Head of caudate nucleus (tissue), 42 donors: ENCODE data around the gene FHOD3.
A peak's percentile ranks its signal among the peaks of the same experiment; 100 is the strongest.
"Not testable (repeated sequence)": the region's sequence is repeated elsewhere in the genome, so short reads cannot be mapped to it uniquely, and the experiment has no call there.

Experiments used
- DNase-seq, 42 donors: peaks; one replicate each; pipeline versions ENCODE4 v3.0.0 to v3.0.0-alpha.2; 2020 to 2021; ENCODE audit warnings: mixed read lengths in 7 of 42
- intact Hi-C: fragments of 100-400 bp; cut with DNase I; formaldehyde crosslinking; loops from one replicate; pipeline ENCODE4 v1.15.0; 2022

The FHOD3 gene

DNA sequence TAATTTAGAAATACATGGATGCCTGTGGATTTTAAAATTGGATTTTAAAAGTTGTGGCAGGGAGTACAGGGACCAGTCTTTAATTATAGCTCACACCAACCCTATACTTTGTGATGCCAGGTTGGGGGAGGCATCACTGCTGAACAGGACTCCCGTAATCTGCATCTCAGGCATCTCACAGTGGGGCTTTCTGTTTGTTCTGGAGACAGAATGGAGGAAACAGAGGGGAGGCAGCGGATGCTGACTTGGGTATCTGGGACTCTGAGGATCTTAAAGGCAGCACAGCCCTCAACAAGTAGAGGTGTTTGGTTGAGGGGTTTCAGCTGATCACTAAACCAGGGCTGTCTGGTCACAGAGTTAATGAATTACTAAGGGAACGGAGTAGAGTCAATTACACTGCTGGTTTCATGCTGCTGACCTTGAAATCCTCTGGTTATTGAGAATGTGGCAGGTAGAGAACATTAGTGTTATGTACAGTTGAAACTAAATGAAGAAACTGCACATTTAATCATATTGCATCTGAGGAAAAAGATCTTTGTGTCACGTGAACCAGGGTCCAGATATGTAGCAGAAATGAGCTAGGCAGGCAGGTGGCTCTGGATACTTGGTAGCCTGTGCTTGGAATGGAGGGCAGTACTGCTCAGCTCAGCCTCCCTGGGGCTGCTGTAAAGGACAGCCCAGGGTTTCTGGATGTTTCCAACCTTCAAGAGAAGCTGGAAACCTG, 40.3 kb downstream of the FHOD3 start:
- intact Hi-C loops = no loop called here
- peak in 1 of 42 donors; percentile 13 for DNase-seq

DNA sequence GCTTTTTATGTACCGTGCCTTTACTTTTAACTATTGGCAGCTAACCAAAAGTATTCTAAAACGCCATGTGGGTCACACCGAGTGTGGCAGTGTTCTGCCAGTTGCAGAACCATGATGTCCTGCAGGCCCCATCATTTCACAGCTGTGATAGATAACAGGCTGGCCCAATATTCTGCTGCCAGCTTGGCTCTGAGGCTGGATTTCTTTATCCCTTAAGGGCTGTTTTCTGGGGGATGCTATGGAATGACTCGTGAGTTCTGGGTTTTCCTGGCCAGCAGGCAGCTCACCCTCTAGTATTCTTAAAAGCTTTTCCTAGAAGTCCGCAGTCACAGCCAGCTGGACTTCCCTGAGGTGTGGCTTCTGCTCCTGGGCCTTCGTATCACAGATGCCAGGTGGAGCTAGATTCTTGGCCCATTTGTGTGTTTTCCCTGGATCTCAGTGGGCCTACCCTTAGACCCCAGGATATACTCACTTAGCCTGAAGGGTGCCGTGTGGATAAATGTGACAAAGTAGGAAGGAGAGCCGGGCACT, 41.0 kb downstream of the FHOD3 start:
- intact Hi-C loops = no loop called here
- peak in 1 of 42 donors; percentile 25 for DNase-seq

DNA sequence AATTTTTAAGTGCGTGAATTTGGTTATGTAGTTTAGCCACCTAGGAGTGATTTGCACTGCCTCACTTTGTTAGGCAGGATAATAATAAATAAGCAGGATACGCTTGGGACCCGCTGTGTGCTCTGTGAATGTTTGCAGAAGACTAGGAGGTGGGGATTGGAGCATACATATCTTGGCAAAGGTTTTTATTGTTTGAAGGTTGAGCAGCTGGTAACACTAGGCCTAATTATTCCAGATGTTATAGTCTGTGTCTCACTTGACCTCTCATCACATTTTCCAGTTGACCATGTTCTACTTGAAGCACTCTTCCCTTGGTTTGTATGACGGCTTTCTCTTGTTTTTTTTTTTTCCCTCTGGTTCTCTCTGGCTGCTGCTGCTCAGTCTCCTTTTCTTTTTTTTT, 42.7 kb downstream of the FHOD3 start:
- no peak for DNase-seq
- intact Hi-C loops = no loop called here

DNA sequence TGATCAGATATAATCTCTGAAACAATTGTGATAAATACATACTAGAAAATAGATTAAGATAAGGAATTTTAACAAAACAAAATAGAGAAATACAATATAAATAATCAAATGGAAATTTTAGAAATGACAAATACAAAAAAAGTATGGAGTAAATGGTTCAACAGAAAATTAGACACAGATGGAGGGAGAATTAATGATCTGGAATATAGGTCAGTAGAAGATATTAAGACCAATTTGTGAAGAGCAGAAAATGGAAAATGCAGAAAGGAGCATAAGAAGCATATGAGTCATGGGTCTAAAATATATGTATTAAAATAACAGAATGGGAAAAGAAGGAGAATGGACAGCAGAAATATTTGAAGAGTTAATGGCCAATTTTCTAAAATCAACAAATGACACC, 44.4 kb downstream of the FHOD3 start:
- DNase-seq = no peak
- intact Hi-C loops = no loop called here

DNA sequence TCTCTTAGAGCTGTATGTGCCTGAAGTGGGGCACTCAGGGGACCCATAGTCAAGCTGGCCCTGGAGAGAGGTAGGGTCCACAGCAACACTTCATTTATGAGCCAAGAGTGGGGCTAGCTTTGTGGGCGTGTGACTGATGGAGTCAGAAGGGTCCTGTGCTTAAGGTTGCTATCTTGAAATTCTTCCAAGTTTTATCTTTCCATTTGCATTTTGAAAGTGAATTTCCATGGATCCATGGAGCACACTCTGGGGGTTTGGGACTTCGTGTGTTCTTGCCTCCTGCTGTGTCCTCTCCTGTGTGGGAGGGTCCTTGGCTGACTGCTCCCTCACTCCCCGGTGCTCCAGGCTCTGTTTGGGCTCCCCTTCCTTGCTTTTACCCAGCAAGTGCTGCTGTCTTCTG, 50.8 kb downstream of the FHOD3 start:
- peak in 2 of 42 donors; percentile 1 to 13 for DNase-seq
- intact Hi-C loops = no loop called here

DNA sequence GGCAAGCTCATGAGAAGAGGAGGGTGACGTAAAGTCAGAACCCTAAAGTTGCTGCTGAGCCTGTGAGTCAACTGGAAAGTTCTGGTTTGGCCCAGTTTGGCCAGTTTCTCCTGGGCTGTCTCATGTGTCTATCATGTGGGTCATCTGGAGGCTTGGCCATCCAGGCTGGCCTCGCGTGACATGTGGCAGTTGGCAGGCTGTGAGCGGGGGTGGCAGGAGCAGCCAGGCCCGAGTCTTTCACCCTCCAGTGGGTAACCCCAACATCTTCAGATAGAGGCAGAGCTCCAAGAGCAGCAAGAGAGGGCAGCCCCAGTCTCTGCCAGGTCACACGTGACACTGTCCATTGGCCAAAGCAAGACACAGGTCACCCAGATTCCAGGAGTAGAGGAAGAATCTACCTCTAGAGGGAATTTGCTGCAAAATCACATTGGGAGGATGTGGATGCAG, 51.5 kb downstream of the FHOD3 start:
- intact Hi-C loops = no loop called here
- peak in 2 of 42 donors; percentile 10 to 24 for DNase-seq

DNA sequence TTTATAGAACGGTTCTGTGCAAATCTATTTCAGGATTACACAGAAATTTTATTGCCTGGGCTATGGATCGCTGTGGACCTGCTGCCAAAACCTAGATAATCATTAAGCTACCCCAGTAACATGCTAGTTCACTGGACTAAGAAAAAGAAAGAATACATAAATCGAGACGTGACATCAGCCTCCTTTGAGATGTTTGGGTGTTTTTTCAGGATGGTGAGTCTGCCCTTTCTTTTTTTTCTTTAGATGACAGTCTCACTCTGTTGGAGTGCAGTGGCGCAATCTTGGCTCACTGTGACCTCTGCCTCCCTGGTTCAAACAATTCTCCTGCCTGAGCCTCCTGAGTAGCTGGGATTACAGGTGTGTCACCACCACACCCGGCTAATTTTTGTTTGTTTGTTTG, 52.0 kb downstream of the FHOD3 start:
- intact Hi-C loops = no loop called here
- peak in 1 of 42 donors; percentile 8 for DNase-seq

DNA sequence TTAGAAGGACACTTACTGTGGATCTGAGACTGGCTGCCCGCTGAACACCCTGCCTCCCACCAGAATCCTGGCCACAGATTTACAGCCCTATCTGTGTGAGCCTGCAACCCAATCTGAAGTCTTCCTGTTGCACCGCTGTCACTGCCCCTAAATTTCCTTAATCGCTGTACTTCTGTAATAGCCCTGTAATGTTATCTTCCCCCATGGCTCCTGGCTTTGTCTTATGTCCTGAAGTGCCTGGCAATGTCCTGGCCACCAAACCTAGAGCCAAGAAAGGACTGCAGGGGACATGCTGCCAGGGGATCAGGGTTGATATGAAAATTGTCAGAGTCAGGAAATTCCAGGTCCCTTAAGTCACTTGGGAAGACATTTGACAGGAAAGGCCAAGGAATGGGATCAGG, 52.7 kb downstream of the FHOD3 start:
- intact Hi-C loops = no loop called here
- peak in 2 of 42 donors; percentile 4 to 23 for DNase-seq

DNA sequence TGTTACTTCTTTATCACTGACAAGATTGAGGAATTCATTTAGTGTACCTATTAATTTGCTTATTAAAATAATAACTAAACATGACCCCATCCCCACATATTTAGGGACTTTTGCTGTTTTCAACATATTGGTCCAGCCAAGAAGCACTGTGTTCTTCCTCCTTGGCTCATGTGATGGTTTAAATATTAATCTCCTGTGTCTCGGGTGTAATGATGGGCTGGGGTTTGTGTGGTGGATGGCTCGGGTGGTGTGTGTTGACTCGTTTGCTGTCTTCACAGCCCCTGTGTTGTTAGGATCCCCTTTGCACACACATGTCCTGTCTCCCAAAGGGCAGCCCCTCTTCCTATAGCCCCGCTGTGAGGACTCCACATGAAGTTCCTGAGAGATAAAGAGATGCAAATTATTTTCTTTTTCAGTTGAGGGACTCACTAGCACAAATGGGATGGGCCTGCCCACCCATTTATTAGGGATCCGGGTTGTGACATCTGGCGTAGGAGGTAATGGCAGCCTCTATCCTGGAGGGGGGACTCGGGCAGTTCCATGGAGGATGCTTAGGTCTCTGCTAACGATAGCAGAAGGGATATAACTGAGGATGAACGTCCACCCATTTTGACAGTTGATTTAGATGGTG, 53.4 kb downstream of the FHOD3 start:
- intact Hi-C loops = no loop called here
- DNase-seq = peak in 3 of 42 donors; percentile 7 to 19 (median 8)

DNA sequence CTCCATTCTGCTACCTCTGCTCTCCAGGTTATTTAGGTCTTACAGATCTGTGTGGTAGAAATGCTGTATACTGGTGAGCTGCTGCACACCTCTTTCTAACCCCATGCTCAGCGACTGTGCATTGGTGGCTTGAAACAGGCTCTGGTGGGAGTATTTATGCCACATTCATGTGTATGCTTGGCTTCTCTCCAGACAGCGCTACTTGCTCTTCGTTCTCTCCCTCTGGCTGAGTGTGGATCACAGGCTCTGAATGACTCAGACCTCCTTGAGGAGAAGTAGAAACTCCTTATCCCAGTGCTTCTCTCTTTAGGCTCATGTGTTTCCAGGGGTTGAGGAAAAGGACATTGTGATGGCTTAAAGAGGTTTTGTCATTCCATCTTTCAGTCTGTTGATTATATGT, 54.9 kb downstream of the FHOD3 start:
- intact Hi-C loops = no loop called here
- DNase-seq = peak in 31 of 42 donors; percentile 11 to 83 (median 47)

DNA sequence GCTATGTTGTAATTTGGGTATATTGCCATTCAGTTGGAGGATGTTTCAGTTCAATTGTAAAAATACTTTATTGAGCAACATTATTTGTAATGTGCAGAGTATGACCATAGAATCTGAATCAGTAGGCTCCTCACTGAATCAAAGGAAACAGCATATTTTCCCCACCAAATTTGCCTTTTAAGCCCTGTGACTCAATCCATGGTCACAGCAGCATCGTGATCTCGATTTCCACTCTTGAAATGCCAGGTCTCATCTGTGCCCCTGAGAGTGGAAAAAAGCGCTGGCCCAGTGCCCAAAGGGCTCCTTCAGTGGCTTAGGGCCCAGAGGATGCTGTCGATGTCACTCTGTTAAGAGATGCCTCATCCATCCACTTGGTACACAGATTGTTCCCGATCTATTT, 57.5 kb downstream of the FHOD3 start:
- DNase-seq = peak in 3 of 42 donors; percentile 9 to 41 (median 30)
- intact Hi-C loops = no loop called here

DNA sequence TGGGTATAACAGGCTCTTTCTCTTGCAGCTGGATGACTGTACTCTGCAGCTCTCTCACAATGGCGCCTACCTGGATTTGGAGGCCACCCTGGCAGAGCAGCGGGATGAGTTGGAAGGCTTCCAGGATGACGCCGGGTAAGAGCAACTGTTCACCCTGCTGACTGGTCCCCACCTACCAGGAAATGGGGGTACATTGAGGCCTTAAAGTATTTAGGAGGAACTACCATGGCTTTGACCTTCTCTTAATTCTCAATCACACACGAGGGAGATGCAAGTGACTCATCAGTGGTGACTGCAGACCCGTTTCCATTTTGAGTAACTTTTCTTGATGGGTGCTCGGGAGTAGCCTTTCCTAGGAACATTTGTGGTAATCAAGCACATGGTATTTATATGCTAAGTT, 58.0 kb downstream of the FHOD3 start:
- DNase-seq = peak in 2 of 42 donors; percentile 12 to 14
- intact Hi-C loops = no loop called here

DNA sequence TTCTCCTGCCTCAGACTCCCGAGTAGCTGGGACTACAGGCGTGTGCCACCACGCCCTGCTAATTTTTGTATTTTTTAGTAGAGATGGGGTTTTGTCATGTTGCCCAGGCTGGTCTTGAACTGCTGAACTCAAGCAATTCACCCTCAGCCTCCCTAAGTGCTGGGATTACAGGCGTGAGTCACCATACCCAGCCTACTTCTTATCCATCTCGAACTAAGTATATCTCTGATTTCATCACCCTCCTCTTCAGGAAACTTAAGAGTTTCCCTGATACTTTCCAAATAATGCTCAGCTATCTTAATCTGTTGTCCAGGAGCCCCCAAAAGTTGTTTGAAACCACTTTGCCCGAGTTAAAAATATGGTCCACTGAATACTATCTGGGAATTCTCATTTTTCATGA, 59.2 kb downstream of the FHOD3 start:
- peak in 2 of 42 donors; percentile 16 to 24 for DNase-seq
- intact Hi-C loops = not testable (repeated sequence)

DNA sequence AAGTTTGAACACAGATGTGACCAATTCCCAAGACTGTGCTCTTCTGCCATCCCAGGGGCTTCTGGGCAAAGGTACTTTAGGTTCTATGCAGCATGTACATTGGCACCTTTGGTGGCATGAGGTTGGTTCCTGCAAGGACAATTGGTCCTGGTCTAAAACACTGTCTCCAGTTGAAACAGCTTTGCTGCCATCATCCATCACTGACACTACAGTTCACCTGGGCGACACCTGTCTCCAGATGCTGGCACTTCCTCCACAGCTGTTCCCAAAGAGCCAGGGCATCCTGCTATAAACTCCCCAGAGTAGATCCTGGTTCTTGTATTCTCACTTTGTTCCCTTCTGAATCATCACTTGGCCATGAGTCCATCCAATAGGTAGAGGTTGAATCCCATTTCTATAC, 60.6 kb downstream of the FHOD3 start:
- intact Hi-C loops = no loop called here
- peak in 1 of 42 donors; percentile 13 for DNase-seq

DNA sequence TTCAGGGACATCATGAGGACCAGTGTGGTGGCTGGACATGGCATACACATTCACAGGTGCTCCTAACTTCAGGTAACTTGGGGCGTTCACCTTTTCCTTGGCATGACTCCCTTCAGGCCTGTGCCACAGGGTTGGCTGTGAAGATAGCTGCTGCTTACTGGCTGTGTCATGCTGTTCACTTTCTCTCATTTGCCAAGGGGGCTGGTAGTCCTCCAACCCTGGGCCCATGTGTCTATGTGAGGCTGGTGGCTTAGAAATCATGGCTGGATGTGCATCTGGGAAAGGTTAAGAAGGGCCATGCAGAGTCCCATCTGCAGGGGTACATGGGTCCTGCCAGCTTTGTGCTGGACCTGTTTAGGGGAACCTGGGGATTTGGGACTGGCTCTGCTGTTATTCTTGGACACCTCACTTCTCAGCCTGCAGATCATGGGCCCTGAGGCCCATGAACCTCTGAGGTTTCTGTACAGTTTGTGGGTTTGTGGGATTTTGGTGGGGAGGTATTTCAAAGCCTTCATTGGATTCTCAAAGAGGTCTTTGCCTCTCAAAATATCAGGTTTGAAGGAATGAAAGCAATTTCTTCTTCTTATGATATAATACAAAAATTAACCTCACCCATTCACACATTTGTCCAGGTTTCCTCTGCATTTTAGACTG, 62.9 kb downstream of the FHOD3 start:
- intact Hi-C loops = no loop called here
- peak in 1 of 42 donors; percentile 3 for DNase-seq

DNA sequence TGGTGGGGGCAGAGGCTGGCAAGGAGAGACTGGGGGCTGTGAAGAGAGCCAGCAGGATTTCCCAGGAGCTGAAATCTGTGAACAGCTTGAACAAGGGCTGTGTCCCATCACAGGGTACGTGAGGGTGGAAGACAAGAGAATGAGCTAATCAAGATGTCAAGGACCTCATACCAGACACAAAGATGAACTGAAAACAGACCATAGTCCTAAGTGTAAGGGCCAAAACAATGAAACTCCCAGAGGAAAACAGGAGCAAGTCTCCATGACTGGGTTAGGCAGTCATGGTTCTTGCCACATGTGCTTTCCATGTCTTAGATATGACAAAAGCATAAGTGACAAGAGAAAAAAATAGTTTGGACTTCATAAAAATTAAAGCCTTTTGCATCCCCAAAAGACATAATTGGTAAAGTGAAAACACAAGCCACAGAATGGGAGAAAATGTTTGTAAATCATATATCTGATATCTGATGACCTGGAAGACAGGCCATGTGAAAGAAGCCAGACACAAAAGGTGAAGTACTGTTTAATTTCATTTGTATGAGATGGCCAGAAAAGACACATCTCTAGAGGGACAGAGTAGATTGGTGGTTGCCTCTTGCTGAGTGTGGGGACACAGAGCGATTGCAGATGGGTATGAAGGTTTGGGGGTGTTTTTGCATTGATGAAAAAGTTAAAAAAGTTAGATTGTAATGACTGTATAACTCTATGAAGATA, 67.6 kb downstream of the FHOD3 start:
- intact Hi-C loops = no loop called here

DNA sequence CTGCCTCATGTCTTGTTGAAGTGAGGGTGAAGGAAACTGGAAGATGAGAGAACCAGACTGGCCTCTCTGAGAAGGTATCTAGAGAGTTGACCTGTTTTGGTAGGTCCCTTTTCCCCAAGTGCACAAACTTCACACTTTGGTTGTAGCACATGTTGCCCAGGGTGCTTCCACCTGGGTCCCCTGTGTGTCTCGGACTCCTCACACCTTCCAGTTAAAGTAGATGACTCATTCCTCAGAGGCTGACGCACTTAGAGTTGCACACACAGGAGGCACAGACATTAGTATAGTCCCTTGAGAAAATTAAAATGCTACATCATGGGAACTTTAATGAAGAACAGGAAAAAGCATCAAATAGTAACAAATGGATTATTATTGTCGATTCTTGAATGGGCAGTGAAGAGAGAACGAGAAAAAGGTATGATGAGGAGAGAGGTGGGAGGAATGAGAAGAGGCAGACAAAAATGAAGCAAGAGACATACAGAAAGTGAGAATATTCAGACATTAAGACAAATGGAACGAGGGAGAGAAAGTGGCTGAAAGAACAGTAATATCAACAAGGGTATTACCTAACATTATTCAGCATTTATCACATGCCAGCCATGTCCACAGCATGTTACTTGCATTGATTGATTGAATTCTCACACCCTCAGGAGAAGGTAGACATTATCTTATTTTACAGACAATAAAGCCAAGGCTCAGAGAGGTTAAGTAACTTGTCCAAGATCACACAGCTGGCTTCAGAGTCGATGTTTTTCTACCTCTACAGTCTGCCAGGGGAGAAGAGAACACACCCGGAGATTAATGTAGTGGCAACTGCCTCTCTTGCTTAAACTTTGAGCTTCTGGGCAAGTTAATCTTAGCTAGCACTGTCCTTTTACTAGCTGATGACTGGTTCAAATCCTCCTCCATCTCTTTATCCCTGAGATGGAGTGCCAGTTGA, 68.6 kb downstream of the FHOD3 start:
- DNase-seq = peak in 2 of 42 donors; percentile 29 to 36
- intact Hi-C loops = no loop called here

More for the DNA sequence above, 67.6 kb downstream of the FHOD3 start:
- DNase-seq = peak in 1 of 42 donors; percentile 7
